ENCODE results near the gene AHSP.
"Not testable (repeated sequence)": the region's sequence is repeated elsewhere in the genome, so short reads cannot be mapped to it uniquely, and the experiment has no call there.

The AHSP gene, protein sequence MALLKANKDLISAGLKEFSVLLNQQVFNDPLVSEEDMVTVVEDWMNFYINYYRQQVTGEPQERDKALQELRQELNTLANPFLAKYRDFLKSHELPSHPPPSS

DNA sequence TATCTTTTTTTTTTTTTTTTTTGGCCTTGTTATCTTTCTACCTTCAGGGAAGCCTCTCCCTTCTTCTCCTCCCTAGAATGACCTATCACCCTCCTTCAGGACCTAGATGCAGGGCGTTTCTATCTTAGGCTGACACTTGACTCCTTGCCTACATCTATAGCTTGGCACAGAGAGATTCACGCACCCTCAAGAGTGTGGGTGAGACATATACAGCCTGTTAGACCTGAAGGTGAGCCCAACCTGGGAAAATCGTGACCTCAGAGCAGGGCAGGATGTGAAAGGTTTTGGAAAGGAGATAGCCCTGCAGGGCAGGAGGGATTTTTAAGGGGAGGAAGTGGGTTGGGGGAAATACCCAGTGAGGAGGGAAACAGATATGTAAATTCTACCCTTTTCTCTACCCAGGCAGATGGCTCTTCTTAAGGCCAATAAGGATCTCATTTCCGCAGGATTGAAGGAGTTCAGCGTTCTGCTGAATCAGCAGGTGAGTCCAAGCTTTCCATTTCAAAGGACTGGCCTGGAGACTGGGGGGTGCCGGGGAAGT lies at the start of gene AHSP:
AHSP (plus strand) TSS at position 167 of the 541 bp plus-strand sequence; CDS start at position 407, 240 bp downstream.
- DNase-seq: no peak

DNA sequence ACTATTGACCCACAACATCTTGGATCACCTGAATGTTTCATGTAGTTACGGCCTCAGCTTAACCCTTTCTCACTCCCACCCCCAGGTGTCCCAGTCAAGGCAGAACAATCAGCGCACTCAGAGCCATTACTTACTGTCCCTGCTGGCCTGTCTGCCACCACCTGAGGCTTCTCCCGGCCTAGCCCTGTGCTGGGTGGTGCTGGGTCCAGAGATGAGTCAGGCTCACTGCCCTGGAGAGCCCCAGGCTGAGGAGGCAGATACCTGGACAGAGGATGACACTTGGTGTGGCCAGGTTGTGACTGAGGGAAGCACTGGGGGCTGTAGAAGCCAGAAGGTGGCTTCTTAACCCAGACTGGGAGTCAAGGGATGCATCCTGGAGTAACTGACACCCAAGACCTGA lies 48.7 kb upstream of the AHSP start:
- no peak for DNase-seq

DNA sequence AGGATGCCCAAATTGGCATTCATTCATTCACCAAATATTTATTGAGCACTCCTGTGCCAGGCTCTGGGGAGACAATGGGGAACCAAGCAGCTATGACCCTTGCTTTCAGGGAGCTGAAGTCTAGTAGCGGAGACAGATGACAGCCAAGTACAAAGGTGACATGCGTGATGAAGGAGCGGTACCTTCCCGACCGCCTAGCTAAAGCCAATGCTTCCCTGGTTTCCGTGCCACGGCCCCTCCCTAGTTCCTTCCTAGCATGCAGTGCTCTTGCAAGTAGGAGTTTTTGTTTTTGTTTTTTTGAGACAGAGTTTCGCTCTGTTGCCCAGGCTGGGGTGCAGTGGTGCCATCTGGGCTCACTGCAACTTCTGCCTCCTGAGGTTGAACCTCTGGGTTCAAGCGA lies 47.9 kb upstream of the AHSP start:
- no peak for DNase-seq

- DNase-seq: no peak
Observed at GRCh38 chr16:31480851-31481536, 46.7 kb upstream of the AHSP start.

DNA sequence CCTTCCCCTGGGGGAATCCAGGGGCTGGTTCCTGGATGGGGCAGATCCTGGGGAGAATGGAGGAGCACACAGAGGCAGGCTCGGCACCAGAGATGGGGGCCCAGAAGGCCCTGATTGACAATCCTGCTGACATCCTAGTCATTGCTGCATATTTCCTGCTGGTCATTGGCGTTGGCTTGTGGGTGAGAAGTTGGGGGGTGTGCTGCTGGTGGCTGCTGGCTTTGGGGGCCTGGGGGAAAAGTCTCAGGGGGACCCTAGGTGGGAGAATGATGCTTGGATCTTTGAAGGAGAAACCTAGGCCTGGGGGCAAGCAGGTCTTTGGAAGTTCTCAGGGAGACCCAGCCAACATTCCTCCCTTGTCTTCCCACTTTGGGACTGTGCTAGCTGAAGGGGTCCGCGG lies 44.6 kb upstream of the AHSP start, which contains the start of gene SLC5A2:
SLC5A2 (plus strand) TSS at position 43 of the 400 bp plus-strand sequence; CDS start at position 57, 14 bp downstream.
- no peak for DNase-seq

- not testable (repeated sequence) for DNase-seq
Observed at GRCh38 chr16:31484048-31484447, 43.7 kb upstream of the AHSP start.

DNA sequence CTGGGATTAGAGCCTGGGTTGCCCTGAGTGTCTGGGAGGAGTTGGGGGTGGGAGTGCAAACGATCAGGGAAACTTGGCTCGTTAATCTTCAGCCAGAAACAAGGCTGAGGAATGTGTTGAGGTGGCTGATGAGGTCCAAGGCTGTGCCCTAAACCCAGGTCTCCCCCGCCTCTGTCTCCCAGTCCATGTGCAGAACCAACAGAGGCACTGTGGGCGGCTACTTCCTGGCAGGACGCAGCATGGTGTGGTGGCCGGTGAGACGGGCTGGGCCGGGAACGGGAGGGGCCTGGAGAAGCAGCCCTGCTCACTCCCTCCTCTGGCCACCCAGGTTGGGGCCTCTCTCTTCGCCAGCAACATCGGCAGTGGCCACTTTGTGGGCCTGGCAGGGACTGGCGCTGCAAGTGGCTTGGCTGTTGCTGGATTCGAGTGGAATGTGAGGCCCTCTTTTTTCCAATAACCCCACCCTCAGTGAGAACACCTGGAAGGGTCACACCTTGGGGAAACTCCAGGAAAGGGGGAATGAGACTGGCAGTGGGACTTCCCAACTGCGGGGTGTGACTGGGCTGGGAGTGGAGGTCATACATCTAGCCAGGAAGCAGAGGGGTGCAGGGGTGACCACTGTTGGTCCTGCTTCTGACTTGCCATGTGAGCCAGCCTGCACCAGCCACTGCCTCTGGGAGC lies 43.1 kb upstream of the AHSP start:
- no peak for DNase-seq

GRCh38 chr16:31485571-31485970 lies 42.1 kb upstream of the AHSP start:
- no peak for DNase-seq

DNA sequence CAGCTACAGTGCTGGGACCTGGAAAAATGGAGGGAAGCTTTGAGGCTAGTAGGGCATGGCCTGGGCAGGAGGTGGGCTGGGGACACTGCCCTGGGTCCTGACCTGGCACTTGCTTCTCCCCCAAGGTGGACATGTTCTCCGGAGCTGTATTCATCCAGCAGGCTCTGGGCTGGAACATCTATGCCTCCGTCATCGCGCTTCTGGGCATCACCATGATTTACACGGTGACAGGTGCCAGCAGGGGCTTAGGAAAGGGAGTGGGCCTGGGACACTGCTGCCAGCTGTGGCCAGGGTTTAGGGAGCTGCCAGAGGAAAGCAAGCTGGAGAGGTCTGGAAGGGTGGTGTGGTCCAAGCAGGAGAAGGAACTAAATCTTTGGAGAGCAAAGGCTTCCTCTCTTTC lies 41.7 kb upstream of the AHSP start:
- no peak for DNase-seq

- DNase-seq: no peak
Observed at GRCh38 chr16:31487071-31487719, 40.5 kb upstream of the AHSP start.

GRCh38 chr16:31487720-31488467 lies 39.8 kb upstream of the AHSP start:
- no peak for DNase-seq

GRCh38 chr16:31488468-31489297 lies 39.0 kb upstream of the AHSP start:
- no peak for DNase-seq

GRCh38 chr16:31489298-31489564 lies 38.5 kb upstream of the AHSP start:
- DNase-seq: no peak

DNA sequence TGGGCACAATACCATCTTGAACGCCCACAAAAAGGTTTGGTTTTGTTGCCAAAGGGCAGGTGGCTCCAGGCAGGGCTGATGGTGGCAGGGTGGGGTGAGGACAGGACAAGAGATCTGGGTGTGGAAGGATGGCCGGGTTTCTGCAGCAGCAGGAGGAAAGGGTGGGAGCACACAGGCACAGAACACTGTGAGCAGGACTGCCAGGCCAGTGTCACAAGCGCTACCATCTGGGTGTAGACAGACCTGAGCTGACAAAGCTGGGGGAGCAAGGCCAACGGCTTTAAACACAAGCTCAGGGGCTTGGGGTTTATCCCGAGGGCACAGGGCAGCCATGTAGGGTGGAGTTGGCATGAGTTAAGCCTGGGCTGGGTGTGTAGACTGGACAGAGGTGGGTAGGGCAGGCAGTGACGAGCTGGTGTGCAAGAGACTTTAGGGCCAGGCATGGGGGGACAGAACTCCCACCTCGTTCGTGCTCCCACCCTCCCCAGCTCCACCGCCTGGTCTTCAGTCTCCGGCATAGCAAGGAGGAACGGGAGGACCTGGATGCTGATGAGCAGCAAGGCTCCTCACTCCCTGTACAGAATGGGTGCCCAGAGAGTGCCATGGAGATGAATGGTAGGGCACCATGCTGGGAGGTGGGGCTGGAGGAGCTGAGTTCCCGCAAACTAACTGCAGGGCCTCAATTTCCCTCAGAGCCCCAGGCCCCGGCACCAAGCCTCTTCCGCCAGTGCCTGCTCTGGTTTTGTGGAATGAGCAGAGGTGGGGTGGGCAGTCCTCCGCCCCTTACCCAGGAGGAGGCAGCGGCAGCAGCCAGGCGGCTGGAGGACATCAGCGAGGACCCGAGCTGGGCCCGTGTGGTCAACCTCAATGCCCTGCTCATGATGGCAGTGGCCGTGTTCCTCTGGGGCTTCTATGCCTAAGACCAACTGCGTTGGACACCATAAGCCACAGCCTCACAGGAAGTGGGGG lies 37.8 kb upstream of the AHSP start:
- DNase-seq: no peak

DNA sequence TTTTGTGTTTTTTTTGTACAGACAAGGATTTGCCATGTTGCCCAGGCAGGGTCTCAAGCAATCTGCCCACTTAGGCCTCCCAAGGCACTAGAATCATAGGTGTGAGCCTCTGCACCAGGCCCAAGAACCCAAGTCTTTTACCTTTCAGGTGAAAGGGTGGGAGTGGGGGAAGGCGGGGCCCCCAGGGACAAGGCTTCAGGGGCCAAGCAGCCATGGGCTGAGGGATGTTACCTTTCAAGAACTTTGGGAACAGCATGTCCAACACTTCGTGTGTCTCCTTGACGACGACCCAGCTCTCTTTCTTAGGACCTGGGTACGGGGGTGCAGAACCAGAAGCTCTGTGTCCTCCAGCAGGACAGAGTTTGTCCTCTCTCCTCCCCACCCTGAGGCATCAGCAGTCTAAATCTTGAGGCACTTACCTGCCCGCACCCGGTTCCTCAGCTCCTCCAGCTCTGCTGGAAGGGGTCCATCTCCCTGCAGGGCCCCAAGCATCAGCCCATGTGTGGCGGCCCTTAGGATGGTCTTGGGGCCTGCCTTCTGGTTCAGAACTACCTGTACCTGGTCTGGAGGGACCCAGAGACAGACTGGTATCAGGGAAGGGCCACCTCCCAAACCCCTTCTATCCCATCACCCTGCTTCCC lies 35.8 kb upstream of the AHSP start:
- DNase-seq: no peak

GRCh38 chr16:31493506-31494125 lies 34.1 kb upstream of the AHSP start:
- DNase-seq: no peak

- DNase-seq: no peak
Observed at GRCh38 chr16:31496670-31497069, 31.0 kb upstream of the AHSP start.

DNA sequence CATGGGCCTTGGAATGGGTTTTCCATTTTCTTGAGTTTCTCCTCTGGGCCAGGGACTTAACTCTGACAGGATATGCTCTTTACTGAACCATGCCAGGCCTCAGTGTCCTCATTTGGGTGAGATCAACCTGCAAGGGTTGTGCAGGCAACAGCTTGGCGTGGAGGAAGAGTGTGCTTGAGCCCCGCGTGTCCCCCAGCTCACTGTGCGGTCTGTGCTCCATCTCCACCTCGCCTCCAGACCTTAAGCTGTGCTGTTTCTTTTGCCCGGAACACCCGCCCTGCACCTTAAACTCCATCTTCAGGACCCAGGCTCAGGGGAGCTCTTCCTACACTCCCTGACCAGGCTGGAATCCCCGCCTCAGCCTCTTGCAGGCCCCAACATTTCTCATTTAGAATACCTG lies 29.2 kb upstream of the AHSP start:
- DNase-seq: no peak

GRCh38 chr16:31499928-31500327 lies 27.8 kb upstream of the AHSP start:
- DNase-seq: no peak

Measured in fibroblast of skin of right quadriceps (primary cell).